IMR-90 (cell line): ENCODE results near the gene SEC11A. TPM values are rescaled to one million over a fixed set of nuclear protein-coding genes. Genes with fewer than 3 reads are reported as not detected.

Experiments
- ATAC-seq: fragments of 200-7000 bp; cut with Tn5 transposase; 2 replicates; pipeline ENCODE4 v1.9.1; 2020; ENCODE audit warnings: low read depth, mild to moderate bottlenecking, moderate library complexity
- BruUV-seq: library from RNA; stranded (reverse); fragments of 400-500 nt; replicated peaks from 2 replicates; lab custom pipeline; 2021; lab: Mats Ljungman, UMichigan
- CTCF ChIA-PET: fragments of 300-600 bp; formaldehyde crosslinking; extraction: SDS; loops from one replicate; lab custom pipeline; 2021; ENCODE audit warnings: antibody characterized with exemption; lab: Yijun Ruan, JAX
- POLR2A ChIA-PET: fragments of 300-600 bp; sonication (Branson Sonifier 250); formaldehyde crosslinking; loops from one replicate; lab custom pipeline; 2022; ENCODE audit warnings: antibody characterized with exemption; ENCODE audit not compliant: unreplicated experiment; lab: Charles Lee
- DNase-seq: peaks from one replicate; pipeline ENCODE4 v3.0.0; 2013
- H2AFZ ChIP-seq: replicated peaks from 2 replicates; pipeline ENCODE3; 2013; ENCODE audit warnings: low read length, mild to moderate bottlenecking; ENCODE audit not compliant: poor library complexity
- H2AK5ac ChIP-seq: 2 replicates; pipeline ENCODE4 v1.6.1; 2013; ENCODE audit warnings: low read depth, low read length, inconsistent platforms
- H2AK9ac ChIP-seq: replicated peaks from 2 replicates; pipeline ENCODE3; 2013; ENCODE audit warnings: mild to moderate bottlenecking, low read depth, low read length, moderate library complexity; ENCODE audit not compliant: poor library complexity
- H2BK120ac ChIP-seq: 2 replicates; pipeline ENCODE4 v1.6.1; 2013; ENCODE audit warnings: low read depth, low read length, inconsistent platforms
- H2BK15ac ChIP-seq: 3 replicates; pipeline ENCODE4 v1.6.1; 2013; ENCODE audit warnings: low read depth, low read length, inconsistent platforms
- H2BK20ac ChIP-seq: 2 replicates; pipeline ENCODE4 v1.6.1; 2013; ENCODE audit warnings: low read depth, mild to moderate bottlenecking, inconsistent platforms, low read length, moderate library complexity
- H2BK5ac ChIP-seq: 2 replicates; pipeline ENCODE4 v1.6.1; 2013; ENCODE audit warnings: mild to moderate bottlenecking, low read depth, low read length, inconsistent platforms; ENCODE audit not compliant: poor library complexity, severe bottlenecking
- H3K14ac ChIP-seq: replicated peaks from 2 replicates; pipeline ENCODE4 v1.6.1; 2013; ENCODE audit warnings: low read depth, low read length, inconsistent platforms
- H3K18ac ChIP-seq: 2 replicates; pipeline ENCODE4 v1.6.1; 2013; ENCODE audit warnings: low read depth, low read length, control low read depth
- H3K23ac ChIP-seq: 2 replicates; pipeline ENCODE4 v1.6.1; 2013; ENCODE audit warnings: low read depth, low read length, inconsistent platforms
- H3K27ac ChIP-seq: 2 replicates; pipeline ENCODE4 v1.5.1; 2013; ENCODE audit warnings: mild to moderate bottlenecking, control low read depth, low read length; ENCODE audit not compliant: insufficient read depth
- H3K27me3 ChIP-seq: 2 replicates; pipeline ENCODE4 v1.6.1; 2013; ENCODE audit warnings: low read length; ENCODE audit not compliant: control insufficient read depth, insufficient read depth
- H3K36me3 ChIP-seq: 2 replicates; pipeline ENCODE4 v1.6.1; 2013; ENCODE audit warnings: low read length, mixed read lengths; ENCODE audit not compliant: control insufficient read depth, insufficient read depth
- H3K4ac ChIP-seq: 2 replicates; pipeline ENCODE4 v1.6.1; 2013; ENCODE audit warnings: low read depth, low read length, inconsistent platforms
- H3K4me1 ChIP-seq: 2 replicates; pipeline ENCODE4 v1.6.1; 2013; ENCODE audit warnings: low read length, mixed read lengths; ENCODE audit not compliant: control insufficient read depth, insufficient read depth
- H3K4me2 ChIP-seq: 2 replicates; pipeline ENCODE4 v1.6.1; 2013; ENCODE audit warnings: low read depth, mild to moderate bottlenecking, control low read depth, low read length, moderate library complexity
- H3K4me3 ChIP-seq: 2 replicates; pipeline ENCODE4 v1.5.1; 2013; ENCODE audit warnings: low read depth, mild to moderate bottlenecking, control low read depth, low read length, moderate library complexity; ENCODE audit not compliant: insufficient read depth
- H3K56ac ChIP-seq: 2 replicates; pipeline ENCODE4 v1.6.1; 2013; ENCODE audit warnings: low read length, inconsistent platforms; ENCODE audit not compliant: insufficient read depth; ENCODE audit errors: extremely low read depth
- H3K79me1 ChIP-seq, 2 experiments: 2 replicates each; pipeline ENCODE4 v1.6.1; 2013; ENCODE audit warnings: low read length in 2 of 2, inconsistent platforms in 1 of 2, low read depth in 1 of 2
- H3K9ac ChIP-seq: 2 replicates; pipeline ENCODE4 v1.6.1; 2013; ENCODE audit warnings: low read depth, low read length, control low read depth
- H3K9me1 ChIP-seq: 2 replicates; pipeline ENCODE4 v1.6.1; 2013; ENCODE audit warnings: low read length, inconsistent platforms; ENCODE audit not compliant: insufficient read depth
- H3K9me3 ChIP-seq: 2 replicates; pipeline ENCODE4 v1.6.1; 2013; ENCODE audit warnings: low read length; ENCODE audit not compliant: control insufficient read depth, insufficient read depth
- H4K20me1 ChIP-seq: 2 replicates; pipeline ENCODE4 v1.6.1; 2013; ENCODE audit warnings: low read length, inconsistent platforms; ENCODE audit not compliant: insufficient read depth
- H4K5ac ChIP-seq: 2 replicates; pipeline ENCODE4 v1.6.1; 2013; ENCODE audit warnings: mild to moderate bottlenecking, low read depth, low read length, control low read depth
- H4K8ac ChIP-seq, 2 experiments: 2 replicates each; pipeline ENCODE4 v1.6.1; 2013; ENCODE audit warnings: low read depth in 2 of 2, low read length in 2 of 2, control low read depth in 1 of 2, inconsistent platforms in 1 of 2
- H4K91ac ChIP-seq: 2 replicates; pipeline ENCODE4 v1.6.1; 2013; ENCODE audit warnings: low read depth, low read length, inconsistent platforms; ENCODE audit not compliant: insufficient read depth
- BHLHE40 ChIP-seq: fragments of 150-350 bp; IDR thresholded peaks from 2 replicates; pipeline ENCODE4 v1.6.1; 2016; ENCODE audit warnings: mild to moderate bottlenecking, low read depth, low read length
- CHD1 ChIP-seq: IDR thresholded peaks from 2 replicates; pipeline ENCODE4 v1.6.1; 2012; ENCODE audit warnings: low read depth, low read length, improper control_type of control experiment
- MAFK ChIP-seq: IDR thresholded peaks from 2 replicates; pipeline ENCODE4 v1.6.1; 2012; ENCODE audit warnings: low read depth, low read length, improper control_type of control experiment
- POLR2A ChIP-seq: IDR thresholded peaks from 2 replicates; pipeline ENCODE4 v1.6.1; 2012; ENCODE audit warnings: mild to moderate bottlenecking, low read depth, low read length
- RAD21 ChIP-seq: IDR thresholded peaks from 2 replicates; pipeline ENCODE4 v1.6.1; 2012; ENCODE audit warnings: low read length, improper control_type of control experiment
- RCOR1 ChIP-seq: IDR thresholded peaks from 2 replicates; pipeline ENCODE4 v1.6.1; 2012; ENCODE audit warnings: mild to moderate bottlenecking, low read length, improper control_type of control experiment; ENCODE audit not compliant: insufficient replicate concordance
- RFX5 ChIP-seq: IDR thresholded peaks from 2 replicates; pipeline ENCODE4 v1.8.0; 2012; ENCODE audit warnings: low read depth, mild to moderate bottlenecking, low read length, moderate library complexity
- WGBS, 2 experiments: methylation state at CpG; one replicate each; pipeline versions ENCODE4 v1.1.5 to v1.1.7; 2013; ENCODE audit warnings: missing lambda C conversion rate in 2 of 2; ENCODE audit not compliant: insufficient read length in 1 of 2; ENCODE audit errors: extremely low coverage in 2 of 2; 5-methylcytosine and 5-hydroxymethylcytosine counted together
- dilution Hi-C: fragments of 300-500 bp; cut with HindIII; formaldehyde crosslinking; loops from one replicate; pipeline ENCODE4 v1.14.3; 2018; ENCODE audit warnings: low sequenced_read_pairs; ENCODE audit not compliant: unreplicated experiment
- in situ Hi-C: fragments of 300-500 bp; cut with MboI; formaldehyde crosslinking; loops from 3 replicates; pipeline ENCODE4 v1.14.3; 2019; ENCODE audit warnings: low sequenced_read_pairs, inconsistent platforms, mixed read lengths
- intact Hi-C: fragments of 100-400 bp; cut with micrococcal nuclease; formaldehyde crosslinking; loops from 2 replicates; pipeline ENCODE4 v1.10.0; 2022
- polyA plus RNA-seq, 3 experiments: library from polyadenylated mRNA; depleted of rRNA; stranded (reverse); fragments of >200 nt; gene quantifications; 2 replicates each; pipeline ENCODE4 v1.2.3, GENCODE V29; 2012; ENCODE audit warnings: low replicate concordance in 1 of 3
- total RNA-seq: library from RNA; depleted of rRNA; stranded (reverse); fragments of >200 nt; gene quantifications from 2 replicates; pipeline ENCODE4 v1.2.3, GENCODE V29; 2012
- TF ChIP-seq, protein P1 (sequence below): fragments of 150-350 bp; IDR thresholded peaks from 2 replicates; pipeline ENCODE4 v1.6.1; 2017; ENCODE audit warnings: mild to moderate bottlenecking, antibody characterized with exemption, low read length, low read depth
- TF ChIP-seq, protein P2 (sequence below): conservative IDR thresholded peaks from 2 replicates; pipeline ENCODE4 v1.5.1; 2012; ENCODE audit warnings: mild to moderate bottlenecking, low read depth, low read length, improper control_type of control experiment

The SEC11A gene
- total and polyA plus RNA-seq, 2 of the 4 experiments (the other 2 are of a cell fraction), result 62.4 to 108 TPM

GRCh38 chr15:84703808-84704207, 12.1 kb downstream of the SEC11A start:
- H4K8ac ChIP-seq, result no peak overlapping the region
- no peak overlapping the region for H4K5ac ChIP-seq
- no peak overlapping the region for H4K91ac ChIP-seq
- peaks cover 17% of the 10 kb centered on the region for H3K9me1 ChIP-seq
- H3K79me1 ChIP-seq, result peaks cover 28 to 65% of the 10 kb centered on the region in 2 experiments
- no peak overlapping the region for H3K18ac ChIP-seq
- no peak overlapping the region for H2AK9ac ChIP-seq
- no peak overlapping the region for H3K14ac ChIP-seq
- TF ChIP-seq CHD1, result no peak
- no peak for TF ChIP-seq MAFK
- TF ChIP-seq, protein P1, sequence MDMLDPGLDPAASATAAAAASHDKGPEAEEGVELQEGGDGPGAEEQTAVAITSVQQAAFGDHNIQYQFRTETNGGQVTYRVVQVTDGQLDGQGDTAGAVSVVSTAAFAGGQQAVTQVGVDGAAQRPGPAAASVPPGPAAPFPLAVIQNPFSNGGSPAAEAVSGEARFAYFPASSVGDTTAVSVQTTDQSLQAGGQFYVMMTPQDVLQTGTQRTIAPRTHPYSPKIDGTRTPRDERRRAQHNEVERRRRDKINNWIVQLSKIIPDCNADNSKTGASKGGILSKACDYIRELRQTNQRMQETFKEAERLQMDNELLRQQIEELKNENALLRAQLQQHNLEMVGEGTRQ, result no peak
- no peak for TF ChIP-seq POLR2A
- no peak for TF ChIP-seq RCOR1
- TF ChIP-seq, protein P2, sequence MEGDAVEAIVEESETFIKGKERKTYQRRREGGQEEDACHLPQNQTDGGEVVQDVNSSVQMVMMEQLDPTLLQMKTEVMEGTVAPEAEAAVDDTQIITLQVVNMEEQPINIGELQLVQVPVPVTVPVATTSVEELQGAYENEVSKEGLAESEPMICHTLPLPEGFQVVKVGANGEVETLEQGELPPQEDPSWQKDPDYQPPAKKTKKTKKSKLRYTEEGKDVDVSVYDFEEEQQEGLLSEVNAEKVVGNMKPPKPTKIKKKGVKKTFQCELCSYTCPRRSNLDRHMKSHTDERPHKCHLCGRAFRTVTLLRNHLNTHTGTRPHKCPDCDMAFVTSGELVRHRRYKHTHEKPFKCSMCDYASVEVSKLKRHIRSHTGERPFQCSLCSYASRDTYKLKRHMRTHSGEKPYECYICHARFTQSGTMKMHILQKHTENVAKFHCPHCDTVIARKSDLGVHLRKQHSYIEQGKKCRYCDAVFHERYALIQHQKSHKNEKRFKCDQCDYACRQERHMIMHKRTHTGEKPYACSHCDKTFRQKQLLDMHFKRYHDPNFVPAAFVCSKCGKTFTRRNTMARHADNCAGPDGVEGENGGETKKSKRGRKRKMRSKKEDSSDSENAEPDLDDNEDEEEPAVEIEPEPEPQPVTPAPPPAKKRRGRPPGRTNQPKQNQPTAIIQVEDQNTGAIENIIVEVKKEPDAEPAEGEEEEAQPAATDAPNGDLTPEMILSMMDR, result no peak
- TF ChIP-seq RFX5, result no peak
- TF ChIP-seq RAD21, result no peak
- no peak for TF ChIP-seq BHLHE40
- dilution Hi-C loops (no loop called here), intact Hi-C loops (no loop called here), in situ Hi-C loops (no loop called here)
- no peak overlapping the region for H3K4ac ChIP-seq
- H3K36me3 ChIP-seq, result peaks cover 2% of the 10 kb centered on the region
- POLR2A ChIA-PET, result no interaction called here
- H3K4me3 ChIP-seq, result no peak overlapping the region
- H3K27ac ChIP-seq, result no peak overlapping the region
- H2BK20ac ChIP-seq, result no peak overlapping the region
- no peak overlapping the region for H2BK5ac ChIP-seq
- DNase-seq (no peak), ATAC-seq (no peak)
- no TSS peak for BruUV-seq
- H3K27me3 ChIP-seq, result no peaks in the 10 kb centered on the region
- no peaks in the 10 kb centered on the region for H3K9me3 ChIP-seq
- peaks cover 69% of the 10 kb centered on the region for H4K20me1 ChIP-seq
- no peak overlapping the region for H3K56ac ChIP-seq
- H2BK15ac ChIP-seq, result no peak overlapping the region
- 92% methylated on average over 2 of the region's 5 CpGs; no CpG with 5 or more reads in 1 of the 2 experiments for WGBS, 2 experiments
- no peak overlapping the region for H2AK5ac ChIP-seq
- CTCF ChIA-PET, result no interaction called here
- no peak overlapping the region for H2BK120ac ChIP-seq
- no peak overlapping the region for H3K23ac ChIP-seq
- no peak overlapping the region for H3K9ac ChIP-seq
- no peak overlapping the region for H2AFZ ChIP-seq
- no peak overlapping the region for H3K4me2 ChIP-seq
- H3K4me1 ChIP-seq, result peaks cover 6% of the 10 kb centered on the region
